Liver (tissue), 9 donors: ENCODE data around the gene RGS13. TPM values are rescaled to one million over a fixed set of nuclear protein-coding genes. Genes with fewer than 3 reads are reported as not detected.

ENCODE experiments used
- DNase-seq: peaks from one replicate; pipeline ENCODE4 v3.0.0-alpha.2; 2017; ENCODE audit warnings: low spot score
- H3K27ac ChIP-seq, 2 donors: one replicate each; pipeline ENCODE4 v1.7.0; 2013; ENCODE audit warnings: inconsistent platforms in 2 of 2, low read length in 2 of 2, control low read depth in 1 of 2, low read depth in 1 of 2, mild to moderate bottlenecking in 1 of 2
- H3K27me3 ChIP-seq, 4 donors: one replicate each; pipeline versions ENCODE4 v1.6.1 to v1.7.0; 2013; ENCODE audit warnings: low read length in 3 of 4, inconsistent platforms in 1 of 4, mild to moderate bottlenecking in 1 of 4, moderate library complexity in 1 of 4; ENCODE audit not compliant: control insufficient read depth in 4 of 4, insufficient read depth in 4 of 4
- H3K36me3 ChIP-seq, 4 donors: one replicate each; pipeline versions ENCODE4 v1.6.1 to v1.7.0; 2013; ENCODE audit warnings: low read length in 3 of 4, mild to moderate bottlenecking in 3 of 4, low read depth in 1 of 4, moderate library complexity in 1 of 4; ENCODE audit not compliant: control insufficient read depth in 4 of 4, insufficient read depth in 3 of 4
- H3K4me1 ChIP-seq, 4 donors: one replicate each; pipeline versions ENCODE4 v1.6.1 to v1.7.0; 2013; ENCODE audit warnings: low read length in 3 of 4, mild to moderate bottlenecking in 3 of 4, moderate library complexity in 1 of 4; ENCODE audit not compliant: control insufficient read depth in 4 of 4, insufficient read depth in 4 of 4
- H3K4me3 ChIP-seq, 3 donors: one replicate each; pipeline versions ENCODE4 v1.6.1 to v1.7.0; 2013; ENCODE audit warnings: low read length in 3 of 3, control low read depth in 1 of 3, low read depth in 1 of 3, mild to moderate bottlenecking in 1 of 3
- H3K9ac ChIP-seq, 2 donors: one replicate each; pipeline ENCODE4 v1.7.0; 2013; ENCODE audit warnings: low read length in 2 of 2, mild to moderate bottlenecking in 2 of 2, moderate library complexity in 2 of 2, control low read depth in 1 of 2, low read depth in 1 of 2
- H3K9me3 ChIP-seq, 4 donors: one replicate each; pipeline versions ENCODE4 v1.6.1 to v1.7.0; 2013; ENCODE audit warnings: low read length in 3 of 4; ENCODE audit not compliant: control insufficient read depth in 4 of 4
- ATF3 ChIP-seq: IDR thresholded peaks from 2 replicates; pipeline ENCODE4 v1.6.1; 2016; ENCODE audit warnings: antibody characterized with exemption
- CTCF ChIP-seq: fragments of 150-350 bp; IDR thresholded peaks from 2 replicates; pipeline ENCODE4 v1.5.1; 2017; ENCODE audit warnings: improper control_type of control experiment, low read depth, low read length; ENCODE audit not compliant: missing input control
- EGR1 ChIP-seq, 2 donors: IDR thresholded peaks; 2 replicates each; pipeline ENCODE4 v1.6.1; 2016 to 2018; ENCODE audit warnings: antibody characterized with exemption in 2 of 2, low read depth in 2 of 2
- FOXA1 ChIP-seq: IDR thresholded peaks from 2 replicates; pipeline ENCODE4 v1.6.1; 2016; ENCODE audit warnings: antibody characterized with exemption
- FOXA2 ChIP-seq: IDR thresholded peaks from 2 replicates; pipeline ENCODE4 v1.6.1; 2016; ENCODE audit warnings: antibody characterized with exemption
- GABPA ChIP-seq, 2 donors: IDR thresholded peaks in 1 of 2; conservative IDR thresholded peaks in 1 of 2; 2 replicates each; pipeline ENCODE4 v1.6.1; 2016; ENCODE audit warnings: antibody characterized with exemption in 2 of 2, mild to moderate bottlenecking in 1 of 2, moderate library complexity in 1 of 2
- HNF4A ChIP-seq, 2 donors: conservative IDR thresholded peaks; 2 replicates each; pipeline ENCODE4 v1.6.1; 2016; ENCODE audit warnings: antibody characterized with exemption in 2 of 2, mild to moderate bottlenecking in 2 of 2
- HNF4G ChIP-seq: IDR thresholded peaks from 2 replicates; pipeline ENCODE4 v1.6.1; 2016; ENCODE audit warnings: antibody characterized with exemption
- JUND ChIP-seq, 2 donors: IDR thresholded peaks; 2 replicates each; pipeline ENCODE4 v1.6.1; 2016; ENCODE audit warnings: antibody characterized with exemption in 2 of 2
- MAX ChIP-seq: IDR thresholded peaks from 2 replicates; pipeline ENCODE4 v1.6.1; 2016; ENCODE audit warnings: antibody characterized with exemption
- REST ChIP-seq: IDR thresholded peaks from 2 replicates; pipeline ENCODE4 v1.6.1; 2016; ENCODE audit warnings: antibody characterized with exemption, mild to moderate bottlenecking
- RXRA ChIP-seq, 2 donors: IDR thresholded peaks; 2 replicates each; pipeline ENCODE4 v1.6.1; 2017 to 2018; ENCODE audit warnings: antibody characterized with exemption in 2 of 2, mild to moderate bottlenecking in 1 of 2
- SP1 ChIP-seq: IDR thresholded peaks from 2 replicates; pipeline ENCODE4 v1.6.1; 2018; ENCODE audit warnings: antibody characterized with exemption, mild to moderate bottlenecking
- TAF1 ChIP-seq: conservative IDR thresholded peaks from 2 replicates; pipeline ENCODE4 v1.6.1; 2016; ENCODE audit warnings: antibody characterized with exemption, mild to moderate bottlenecking
- YY1 ChIP-seq: IDR thresholded peaks from 2 replicates; pipeline ENCODE4 v1.6.1; 2016; ENCODE audit warnings: antibody characterized with exemption, mild to moderate bottlenecking
- ZBTB33 ChIP-seq: IDR thresholded peaks from 2 replicates; pipeline ENCODE4 v1.6.1; 2016; ENCODE audit warnings: antibody characterized with exemption
- WGBS: extraction: QIAGEN DNeasy Blood & Tissue Kit; methylation state at CpG from one replicate; pipeline ENCODE4 v1.1.7; 2013; 5-methylcytosine and 5-hydroxymethylcytosine counted together
- polyA plus RNA-seq, 2 donors: library from polyadenylated mRNA; stranded (reverse) in 1 of 2; unstranded in 1 of 2; fragments of 200-250 nt in 1 of 2; fragments of >200 nt in 1 of 2; fragmentation: Nextera tagmentation in 1 of 2; extraction: Ambion mirVana in 1 of 2; gene quantifications; one replicate each; pipeline versions ENCODE4 v1.2.1 to v1.2.3, GENCODE V29; 2013 to 2015
- total RNA-seq, 2 donors: library from RNA; depleted of rRNA; stranded (reverse); fragments of >200 nt; gene quantifications; one replicate each; pipeline ENCODE4 v1.2.3, GENCODE V29; 2014
- donor health status: healthy.
- donor health status: healthy.
- donor health status: healthy.
- donor health status: healthy.
- donor health status: healthy.

The RGS13 gene
- total and polyA plus RNA-seq, 4 donors, result under 0.01 to 0.05 TPM; not detected in 2

GRCh38 chr1:192654591-192655251 is 18.8 kb downstream of the RGS13 start:
- Histone ChIP-seq H3K27me3 (no peaks in the 10 kb centered on the region), H3K4me1 (no peaks in the 10 kb centered on the region), H3K9ac (no peak overlapping the region), H3K36me3 (no peaks in the 10 kb centered on the region), H3K9me3 (no peaks in the 10 kb centered on the region), H3K4me3 (no peak overlapping the region), H3K27ac (no peak overlapping the region)
- no peak for DNase-seq
- TF ChIP-seq FOXA1, result no peak
- TF ChIP-seq SP1, result no peak
- TF ChIP-seq HNF4G, result no peak
- no peak for TF ChIP-seq REST
- TF ChIP-seq HNF4A (conservative IDR thresholded peaks at IDR 0.05), result no peak
- TF ChIP-seq ZBTB33, result no peak
- TF ChIP-seq MAX, result no peak
- no peak for TF ChIP-seq JUND (IDR thresholded peaks at IDR 0.05)
- TF ChIP-seq RXRA (IDR thresholded peaks at IDR 0.05), result no peak
- TF ChIP-seq CTCF, result no peak
- TF ChIP-seq EGR1 (IDR thresholded peaks at IDR 0.05; ENCODE audit: low read depth in 2 of 2), result no peak
- no peak for TF ChIP-seq FOXA2
- no peak for TF ChIP-seq TAF1
- WGBS, result 74% methylated on average over 4 of the region's 4 CpGs

- Histone ChIP-seq H3K36me3 (no peaks in the 10 kb centered on the region), H3K4me1 (no peaks in the 10 kb centered on the region), H3K9ac (no peak overlapping the region), H3K4me3 (no peak overlapping the region), H3K27ac (no peak overlapping the region), H3K27me3 (no peaks in the 10 kb centered on the region), H3K9me3 (no peaks in the 10 kb centered on the region)
- 73% methylated on average over 4 of the region's 4 CpGs for WGBS
- DNase-seq, result no peak
- TF ChIP-seq ATF3 (no peak), HNF4A (conservative IDR thresholded peaks at IDR 0.05) (no peak), HNF4G (no peak), MAX (no peak), GABPA (IDR thresholded peaks at IDR 0.05 in 1 of 2, conservative IDR thresholded peaks at IDR 0.05 in 1 of 2) (no peak), TAF1 (no peak), ZBTB33 (no peak), CTCF (no peak), FOXA2 (no peak), FOXA1 (no peak), RXRA (IDR thresholded peaks at IDR 0.05) (no peak), YY1 (no peak)
Measured at GRCh38 chr1:192657760-192658159, 21.8 kb downstream of the RGS13 start.
